Fibroblast of lung (primary cell): ENCODE measurements around the gene BEND7. TPM values are rescaled to one million over a fixed set of nuclear protein-coding genes. Genes with fewer than 3 reads are reported as not detected.

Source experiments
- DNase-seq, 2 donors: peaks; one replicate each; pipeline versions ENCODE4 v3.0.0 to v3.0.0-alpha.2; 2010; ENCODE audit warnings: low read depth in 2 of 2
- H2AFZ ChIP-seq: 2 replicates; pipeline ENCODE4 v1.5.1; 2012; ENCODE audit warnings: low read length, control low read depth, inconsistent platforms
- H3K27ac ChIP-seq: 2 replicates; pipeline ENCODE4 v1.5.1; 2011; ENCODE audit warnings: low read length, control low read depth; ENCODE audit not compliant: insufficient read depth
- H3K27me3 ChIP-seq: 2 replicates; pipeline ENCODE4 v1.5.1; 2011; ENCODE audit warnings: mild to moderate bottlenecking, low read length; ENCODE audit not compliant: control insufficient read depth, insufficient read depth
- H3K36me3 ChIP-seq: 2 replicates; pipeline ENCODE4 v1.5.1; 2011; ENCODE audit warnings: low read length; ENCODE audit not compliant: control insufficient read depth, insufficient read depth
- H3K4me1 ChIP-seq: 2 replicates; pipeline ENCODE4 v1.5.1; 2011; ENCODE audit warnings: low read length; ENCODE audit not compliant: control insufficient read depth, insufficient read depth; ENCODE audit errors: extremely low read depth
- H3K4me2 ChIP-seq: 2 replicates; pipeline ENCODE4 v1.5.1; 2011; ENCODE audit warnings: low read length, control low read depth; ENCODE audit not compliant: insufficient read depth; ENCODE audit errors: extremely low read depth
- H3K4me3 ChIP-seq, 4 experiments: fragments of 200-600 bp in 1 of 4; sonication (generic) in 1 of 4; replicated peaks in 1 of 4; 2 replicates each; pipeline ENCODE4 v1.5.1; 2011 to 2016; ENCODE audit warnings: low read length in 4 of 4, low read depth in 3 of 4, mild to moderate bottlenecking in 3 of 4, control low read depth in 2 of 4, inconsistent platforms in 1 of 4, mixed read lengths in 1 of 4; ENCODE audit not compliant: insufficient read depth in 1 of 4; ENCODE audit errors: control extremely low read depth in 1 of 4
- H3K79me2 ChIP-seq: 2 replicates; pipeline ENCODE4 v1.5.1; 2012; ENCODE audit warnings: mild to moderate bottlenecking, low read length, inconsistent platforms; ENCODE audit not compliant: control insufficient read depth, insufficient read depth
- H3K9ac ChIP-seq: 2 replicates; pipeline ENCODE4 v1.5.1; 2011; ENCODE audit warnings: mild to moderate bottlenecking, low read length, control low read depth; ENCODE audit not compliant: insufficient read depth
- H3K9me3 ChIP-seq: 2 replicates; pipeline ENCODE4 v1.5.1; 2012; ENCODE audit warnings: low read depth, low read length; ENCODE audit not compliant: control insufficient read depth, insufficient read depth
- H4K20me1 ChIP-seq: 2 replicates; pipeline ENCODE4 v1.5.1; 2011; ENCODE audit warnings: low read length; ENCODE audit not compliant: control insufficient read depth, insufficient read depth; ENCODE audit errors: extremely low read depth
- CTCF ChIP-seq, 2 donors: IDR thresholded peaks in 1 of 2; conservative IDR thresholded peaks in 1 of 2; 1 replicate in 1 of 2; 2 replicates in 1 of 2; pipeline ENCODE4 v1.5.1; 2011 to 2012; ENCODE audit warnings: low read length in 2 of 2, control low read depth in 1 of 2, inconsistent platforms in 1 of 2, low read depth in 1 of 2, mild to moderate bottlenecking in 1 of 2
- EZH2 ChIP-seq: IDR thresholded peaks from 2 replicates; pipeline ENCODE4 v1.5.1; 2012; ENCODE audit warnings: low read length, control low read depth, mild to moderate bottlenecking; ENCODE audit errors: missing control alignments
- polyA plus RNA-seq, 2 donors: library from polyadenylated mRNA; depleted of rRNA in 1 of 2; stranded (reverse) in 1 of 2; unstranded in 1 of 2; fragments of >200 nt; gene quantifications; 2 replicates each; pipeline ENCODE4 v1.2.1, GENCODE V29; 2011 to 2012; ENCODE audit warnings: missing spikeins in 1 of 2
- total RNA-seq: library from RNA; depleted of rRNA; stranded (reverse); fragments of >200 nt; gene quantifications from 2 replicates; pipeline ENCODE4 v1.2.1, GENCODE V29; 2014

The BEND7 gene
- total and polyA plus RNA-seq, 2 donors (not counting 1 experiment from before 2014, with no cell fraction given) = 6.2 to 10.6 TPM

DNA sequence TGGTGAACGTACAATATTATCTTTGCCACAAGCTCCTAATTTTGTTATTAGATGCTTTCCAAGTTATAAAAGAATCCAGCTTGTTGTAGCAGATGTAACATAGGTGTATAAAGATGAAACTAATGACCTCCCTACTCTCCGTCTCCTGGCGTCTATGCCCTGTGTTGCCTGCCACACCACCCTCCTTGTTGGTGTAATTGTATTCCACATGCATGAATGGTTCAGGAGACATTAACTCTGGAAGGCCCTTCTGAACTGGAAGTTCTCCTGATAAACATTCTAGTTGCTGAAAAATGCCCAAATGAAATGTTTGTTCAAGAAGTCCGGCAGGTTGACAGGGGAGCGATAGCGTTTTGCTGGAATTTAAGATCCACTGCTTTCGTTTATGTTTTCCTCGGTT lies 126.8 kb downstream of the BEND7 start:
- Histone ChIP-seq H3K4me2 (no peak overlapping the region), H3K79me2 (no peaks in the 10 kb centered on the region), H3K36me3 (no peaks in the 10 kb centered on the region), H2AFZ (no peak overlapping the region), H3K9ac (no peak overlapping the region), H3K4me3 (no peak overlapping the region), H3K9me3 (no peaks in the 10 kb centered on the region), H3K27me3 (peaks cover 3% of the 10 kb centered on the region), H4K20me1 (no peaks in the 10 kb centered on the region), H3K27ac (no peak overlapping the region), H3K4me1 (no peaks in the 10 kb centered on the region)
- TF ChIP-seq CTCF (conservative IDR thresholded peaks at IDR 0.05 in 1 of 2, IDR thresholded peaks at IDR 0.05 in 1 of 2; ENCODE audit: low read depth in 1 of 2, low read length in 2 of 2) (no peak), EZH2 (no peak)
- DNase-seq = no peak

DNA sequence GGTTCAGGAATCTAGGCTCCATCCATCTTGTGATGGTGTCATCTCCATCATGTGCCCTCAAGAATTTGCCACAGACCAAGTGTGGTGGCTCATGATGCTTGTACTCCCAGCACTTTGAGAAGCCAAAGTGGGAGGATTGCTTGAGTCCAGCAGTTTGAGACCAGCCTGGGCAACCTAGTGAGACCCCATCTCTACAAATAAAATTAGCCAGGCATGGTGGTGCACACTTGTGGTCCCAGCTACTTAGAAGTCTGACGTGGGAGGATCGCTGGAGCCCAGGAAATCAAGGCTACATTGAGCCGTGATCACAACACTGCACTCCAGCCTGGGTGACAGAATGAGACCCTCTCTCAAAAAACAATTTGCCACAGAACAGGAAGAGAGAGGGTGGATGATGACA lies 127.7 kb downstream of the BEND7 start:
- Histone ChIP-seq H3K27me3 (peaks cover 2% of the 10 kb centered on the region), H3K36me3 (no peaks in the 10 kb centered on the region), H2AFZ (no peak overlapping the region), H3K9me3 (no peaks in the 10 kb centered on the region), H3K9ac (no peak overlapping the region), H3K4me2 (no peak overlapping the region), H3K4me1 (no peaks in the 10 kb centered on the region), H3K27ac (no peak overlapping the region), H4K20me1 (no peaks in the 10 kb centered on the region), H3K4me3 (no peak overlapping the region), H3K79me2 (no peaks in the 10 kb centered on the region)
- TF ChIP-seq EZH2 (no peak), CTCF (conservative IDR thresholded peaks at IDR 0.05 in 1 of 2, IDR thresholded peaks at IDR 0.05 in 1 of 2; ENCODE audit: low read depth in 1 of 2, low read length in 2 of 2) (no peak)
- no peak for DNase-seq

DNA sequence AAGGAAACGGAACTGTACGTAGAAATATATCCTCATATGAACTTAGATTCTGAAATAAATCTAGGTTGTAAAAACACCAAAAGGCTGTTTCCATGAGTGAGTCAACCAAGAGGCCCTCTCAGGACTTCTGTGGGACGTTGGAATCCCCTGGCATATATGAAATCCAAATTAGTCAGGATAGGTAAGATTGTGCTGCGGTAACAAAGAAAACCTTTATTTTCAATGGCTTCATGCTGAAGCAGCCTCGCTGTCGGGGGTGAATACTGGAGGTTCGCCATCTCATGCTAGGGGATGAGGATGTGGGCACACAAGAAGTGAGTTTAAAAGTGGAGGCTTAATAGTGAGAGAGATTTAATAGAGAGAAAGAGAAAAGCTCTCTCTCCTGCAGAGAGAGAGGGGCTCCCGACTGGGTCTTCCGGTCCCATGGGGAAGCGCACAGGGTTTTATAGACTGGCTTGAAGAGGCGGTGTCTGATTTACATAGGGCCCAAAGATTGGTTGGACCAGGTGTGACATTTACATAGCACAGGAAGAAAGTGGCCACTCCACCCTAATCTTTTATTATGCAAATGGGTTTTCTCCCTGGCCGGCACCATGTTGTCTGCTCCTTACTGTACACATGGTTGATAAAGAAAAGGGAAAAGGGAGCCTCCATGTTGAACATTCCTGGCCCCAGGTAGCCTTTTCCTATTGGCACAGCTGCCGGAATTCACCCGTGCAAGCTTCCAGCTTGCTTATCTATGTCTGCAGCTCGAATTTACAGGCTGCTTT lies 128.4 kb downstream of the BEND7 start:
- no peak for DNase-seq
- no peak overlapping the region for H2AFZ ChIP-seq
- H3K27ac ChIP-seq = no peak overlapping the region
- H4K20me1 ChIP-seq = no peaks in the 10 kb centered on the region
- no peak overlapping the region for H3K4me3 ChIP-seq
- H3K79me2 ChIP-seq = no peaks in the 10 kb centered on the region
- no peaks in the 10 kb centered on the region for H3K9me3 ChIP-seq
- no peaks in the 10 kb centered on the region for H3K4me1 ChIP-seq
- H3K4me2 ChIP-seq = no peak overlapping the region
- H3K27me3 ChIP-seq = peaks cover 2% of the 10 kb centered on the region
- H3K9ac ChIP-seq = no peak overlapping the region
- TF ChIP-seq EZH2 = no peak
- no peak for TF ChIP-seq CTCF (conservative IDR thresholded peaks at IDR 0.05 in 1 of 2, IDR thresholded peaks at IDR 0.05 in 1 of 2; ENCODE audit: low read depth in 1 of 2, low read length in 2 of 2)
- no peaks in the 10 kb centered on the region for H3K36me3 ChIP-seq
